Forelimb muscle (tissue), 1 donor: ENCODE data around the gene TPCN1. TPM values are rescaled to one million over a fixed set of nuclear protein-coding genes. Genes with fewer than 3 reads are reported as not detected.

Experiments
- DNase-seq: peaks from one replicate; pipeline ENCODE4 v3.0.0-alpha.2; 2013; ENCODE audit warnings: low read depth
- polyA plus RNA-seq: library from polyadenylated mRNA; unstranded; fragments of 120-200 nt; gene quantifications from one replicate; pipeline ENCODE4 v1.2.1, GENCODE V29; 2013; ENCODE audit not compliant: insufficient read length

TPCN1 gene
- polyA plus RNA-seq, 1 donor = 36.9 TPM

DNA sequence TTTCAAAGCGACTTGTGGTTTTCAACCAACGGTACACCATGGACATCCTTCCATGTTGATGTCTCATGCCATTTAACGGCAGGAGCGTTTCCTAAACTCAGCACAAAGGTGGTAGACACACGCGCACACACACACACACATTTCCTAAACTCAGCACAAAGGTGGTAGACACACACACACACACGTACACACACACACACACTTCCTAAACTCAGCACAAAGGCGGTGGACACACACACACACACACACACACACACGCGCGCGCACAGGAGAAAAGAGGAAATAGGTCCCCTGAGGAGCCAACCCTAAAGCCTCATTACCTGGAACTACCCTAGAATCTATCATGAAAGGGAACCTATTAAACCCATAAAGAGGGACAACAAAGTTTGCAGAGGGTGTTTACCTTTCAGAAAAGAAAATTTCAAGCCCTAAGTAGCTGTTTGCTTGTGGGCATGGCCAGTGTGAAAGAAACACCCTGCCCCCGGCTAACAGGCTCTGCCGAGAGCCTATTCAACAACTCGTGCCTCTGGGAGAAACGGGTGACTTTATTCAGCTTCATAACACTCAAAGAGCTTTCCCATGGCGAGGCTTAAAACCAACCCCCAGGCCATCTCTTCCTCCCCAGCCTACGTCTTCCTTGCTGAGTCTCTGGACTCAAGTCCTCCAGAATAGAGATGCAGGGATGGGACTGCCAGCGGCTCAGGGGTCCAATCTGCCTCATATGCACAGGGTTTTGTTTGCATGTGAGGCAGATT is 81.8 kb downstream of the TPCN1 start:
- no peak for DNase-seq

DNA sequence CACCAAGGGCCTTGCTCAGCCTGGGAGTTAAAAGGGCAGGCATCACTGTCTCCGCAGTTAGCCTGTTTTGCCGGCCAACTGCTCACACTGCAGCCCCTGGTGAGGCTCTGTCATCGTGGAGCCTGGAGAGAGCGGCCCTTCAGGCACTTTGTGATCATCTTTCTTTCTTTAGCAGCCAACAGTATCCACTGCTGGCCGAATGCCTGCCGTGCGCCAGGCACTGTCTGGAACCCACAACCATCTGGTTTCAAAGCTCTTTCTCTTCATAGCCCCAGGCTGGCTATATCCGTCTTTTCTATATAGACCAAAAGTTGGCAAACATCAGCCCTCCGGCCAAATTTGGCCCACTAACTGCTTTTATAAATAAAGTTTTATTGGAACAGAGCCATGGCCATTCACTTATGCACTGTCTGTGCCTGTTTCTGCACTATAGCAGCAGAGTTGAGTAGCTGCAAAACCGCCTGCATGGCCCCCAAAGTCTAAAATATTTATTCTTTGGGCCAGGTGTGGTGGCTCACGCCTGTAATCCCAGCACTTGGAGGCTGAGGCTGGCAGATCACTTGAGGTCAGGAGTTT is 84.1 kb downstream of the TPCN1 start:
- no peak for DNase-seq

DNA sequence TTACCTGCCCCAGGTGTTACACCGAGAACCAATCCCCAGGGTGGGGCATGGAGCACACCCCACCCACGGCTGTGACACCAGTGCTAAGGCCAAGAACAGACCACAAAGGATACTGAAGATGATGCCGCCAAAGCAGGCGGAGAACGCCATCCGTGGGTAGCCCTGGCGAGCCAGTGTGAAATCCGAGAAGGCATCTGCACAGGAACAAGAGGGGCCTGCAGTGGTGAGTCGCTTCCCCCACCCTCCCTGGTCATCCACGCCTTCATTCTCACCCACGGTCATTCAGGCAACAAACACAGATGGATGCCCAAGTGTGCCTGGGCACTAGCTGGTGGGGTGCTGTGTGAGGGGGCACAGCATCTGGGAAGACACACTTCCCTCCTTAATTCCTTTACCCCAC is 85.1 kb downstream of the TPCN1 start:
- no peak for DNase-seq

DNA sequence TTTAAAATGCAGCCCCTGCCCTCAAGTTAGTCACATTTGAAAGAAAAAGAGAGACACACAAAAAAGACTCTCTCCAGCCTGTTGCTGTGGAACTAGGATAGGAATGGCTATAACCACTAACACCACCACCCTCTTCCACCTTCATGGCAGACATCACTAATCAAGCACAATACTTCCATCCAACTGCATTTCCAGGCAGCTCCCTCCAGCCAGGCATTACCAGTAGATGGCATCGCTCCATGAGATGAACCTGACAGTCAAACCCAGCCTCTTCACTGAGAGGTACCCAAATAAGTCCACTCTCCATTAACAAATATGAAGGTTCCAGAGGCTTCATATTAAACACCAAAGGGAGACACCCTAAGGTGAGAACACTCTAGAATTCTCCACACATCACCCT is 89.2 kb downstream of the TPCN1 start:
- no peak for DNase-seq

DNA sequence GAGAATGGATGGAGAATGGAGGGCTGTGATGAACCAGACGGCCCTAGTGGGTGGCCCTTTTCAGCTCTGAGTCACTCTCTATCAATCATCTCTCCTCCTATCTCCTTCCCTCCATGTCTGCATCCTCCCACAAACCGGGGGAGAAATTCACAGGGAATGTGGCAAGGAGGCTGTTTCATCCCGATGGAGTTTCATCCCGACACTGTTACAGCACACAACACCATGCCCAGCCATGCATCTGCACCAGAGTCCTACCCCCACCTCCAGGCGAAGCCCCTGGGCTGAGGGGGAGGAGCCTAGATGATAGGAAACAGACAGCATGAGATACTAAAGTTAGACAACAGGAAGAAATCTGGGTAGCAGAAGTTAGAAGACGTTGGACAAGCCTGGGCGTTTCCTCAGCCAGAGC is 92.9 kb downstream of the TPCN1 start:
- DNase-seq = no peak

DNA sequence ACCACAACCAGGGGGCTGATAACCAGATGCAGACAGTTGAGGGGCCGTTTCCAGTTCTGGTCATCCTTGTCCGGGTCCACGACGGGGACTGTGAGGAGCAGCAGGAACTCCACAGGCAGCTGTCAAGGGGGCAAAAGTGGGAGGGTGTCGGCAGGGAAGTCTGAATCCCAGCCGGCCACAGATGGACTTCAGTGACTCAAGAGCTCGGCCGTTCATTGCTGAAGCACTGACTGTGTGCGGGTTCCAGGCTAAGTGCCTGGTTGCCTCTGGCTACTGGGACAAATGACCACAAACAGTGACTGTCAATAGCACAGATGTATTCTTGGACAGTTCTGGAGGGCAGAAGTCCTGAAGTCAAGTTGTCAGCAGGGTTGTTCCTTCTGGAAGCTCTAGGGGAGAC is 94.1 kb downstream of the TPCN1 start:
- no peak for DNase-seq

DNA sequence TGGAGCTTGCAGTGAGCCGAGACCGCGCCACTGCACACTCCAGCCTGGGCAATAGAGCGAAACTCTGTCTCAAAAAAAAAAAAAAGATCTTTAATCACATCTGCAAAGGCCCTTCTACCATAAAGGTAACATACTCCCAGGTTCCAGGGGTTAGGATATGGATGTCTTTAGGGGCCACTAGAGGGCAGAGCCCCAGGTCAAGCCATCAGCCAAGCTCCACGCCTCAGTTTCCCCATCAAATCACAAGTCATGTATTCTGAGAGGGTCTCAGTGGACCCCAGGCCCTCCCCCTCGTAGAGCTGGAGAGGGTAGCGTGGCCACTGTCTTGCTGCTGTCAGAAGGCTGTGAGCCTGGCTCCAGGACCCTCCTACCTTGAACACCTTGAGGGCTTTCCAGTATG is 94.9 kb downstream of the TPCN1 start:
- no peak for DNase-seq

DNA sequence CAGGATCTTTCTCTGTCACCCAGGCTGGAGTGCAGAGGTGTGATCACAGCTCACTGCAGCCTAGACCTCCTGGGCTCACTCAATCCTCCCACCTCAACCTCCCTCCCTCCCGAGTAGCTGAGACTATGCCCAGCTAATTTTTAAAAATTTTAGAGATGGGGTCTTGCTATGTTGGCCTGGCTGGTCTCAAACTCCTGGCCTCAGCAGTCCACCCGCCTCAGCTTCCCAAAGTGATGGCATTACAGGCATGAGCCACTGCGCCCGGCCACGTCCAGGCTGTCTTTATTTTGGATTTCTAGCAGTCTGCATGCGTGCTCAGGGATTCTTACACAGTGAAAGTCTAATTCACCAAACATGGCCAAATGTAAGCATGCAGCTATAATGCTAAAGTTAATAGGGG is 95.9 kb downstream of the TPCN1 start:
- no peak for DNase-seq

DNA sequence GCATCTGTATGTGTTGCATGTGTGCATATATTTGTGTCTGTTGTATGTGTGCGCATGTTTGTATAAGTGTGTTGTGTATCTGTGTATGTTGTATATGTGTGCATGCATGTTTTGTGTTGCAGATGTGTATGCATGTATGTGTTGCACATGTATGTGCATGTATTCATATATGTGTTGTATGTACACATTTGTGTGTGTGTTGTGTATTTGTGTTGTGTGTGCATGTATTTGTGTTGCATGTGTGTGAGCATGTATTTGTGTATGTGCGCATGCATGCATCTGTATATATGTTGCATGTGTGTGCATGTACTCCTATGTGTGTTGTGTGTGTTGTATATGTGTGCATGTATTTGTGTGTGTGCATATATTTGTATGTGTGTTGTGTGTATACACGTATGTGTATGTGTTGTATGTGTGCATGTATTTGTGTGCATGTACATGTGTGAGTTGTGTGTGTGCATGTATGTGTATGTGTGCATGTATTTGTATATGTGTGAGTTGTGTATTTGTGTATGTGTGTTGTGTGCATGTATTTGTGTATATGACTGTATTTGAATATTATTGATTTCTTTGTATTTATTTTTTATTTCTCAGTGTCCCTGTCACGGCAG is 96.9 kb downstream of the TPCN1 start:
- DNase-seq = no peak

DNA sequence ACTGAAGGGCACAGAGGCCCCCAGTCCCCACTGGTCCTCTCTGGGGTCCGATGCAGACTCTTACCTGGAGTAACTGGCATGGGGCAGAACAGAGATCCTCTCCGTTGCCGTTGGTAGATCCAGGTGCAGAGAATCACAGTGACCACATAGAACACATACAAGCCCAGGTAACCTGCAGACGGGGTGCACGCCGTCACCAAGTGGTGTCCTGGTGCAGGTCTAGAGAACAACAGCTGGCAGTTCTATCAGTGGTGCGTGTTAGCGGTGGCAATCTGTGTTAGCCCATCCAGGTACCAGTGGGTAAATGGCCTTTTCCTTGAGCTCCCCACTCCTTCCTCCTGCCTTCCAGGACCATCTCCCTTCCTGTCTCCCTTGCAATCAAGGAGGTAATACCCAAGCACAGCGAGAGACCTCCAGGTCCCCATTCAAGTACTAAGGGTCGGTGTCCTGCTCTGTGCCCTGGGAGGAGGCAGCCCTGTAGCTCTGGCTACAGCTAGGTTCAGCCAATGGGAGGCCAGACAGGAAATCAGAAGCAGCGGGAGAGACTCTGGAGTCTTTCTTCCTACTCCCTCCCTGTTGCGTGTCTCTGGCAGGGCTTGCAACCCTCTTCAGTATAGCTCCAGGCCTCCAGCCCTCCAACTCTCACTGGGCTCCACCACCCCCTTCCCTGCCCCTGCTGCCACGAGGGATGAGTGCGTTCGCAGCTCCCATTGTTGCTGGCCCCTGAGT is 97.8 kb downstream of the TPCN1 start:
- DNase-seq = no peak

DNA sequence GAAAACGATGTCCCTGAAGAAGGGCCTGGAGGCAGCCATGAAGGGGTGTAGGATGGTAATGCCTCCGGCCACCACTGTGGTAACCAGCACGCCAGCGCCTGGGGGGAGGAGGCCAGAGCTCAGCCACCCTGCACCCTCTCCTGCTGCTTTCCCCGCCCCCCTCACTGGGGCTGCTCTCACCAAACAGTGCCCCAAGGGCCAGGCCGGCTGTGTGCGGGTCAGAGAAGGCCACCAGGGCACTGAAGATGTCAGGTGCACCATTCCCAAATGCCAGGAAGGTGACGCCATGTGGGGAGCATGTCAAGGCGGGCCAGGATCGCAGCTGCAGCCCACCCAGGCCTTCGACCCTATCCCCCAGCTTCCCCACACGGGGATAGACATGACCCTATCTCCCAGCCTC is 99.1 kb downstream of the TPCN1 start:
- no peak for DNase-seq

DNA sequence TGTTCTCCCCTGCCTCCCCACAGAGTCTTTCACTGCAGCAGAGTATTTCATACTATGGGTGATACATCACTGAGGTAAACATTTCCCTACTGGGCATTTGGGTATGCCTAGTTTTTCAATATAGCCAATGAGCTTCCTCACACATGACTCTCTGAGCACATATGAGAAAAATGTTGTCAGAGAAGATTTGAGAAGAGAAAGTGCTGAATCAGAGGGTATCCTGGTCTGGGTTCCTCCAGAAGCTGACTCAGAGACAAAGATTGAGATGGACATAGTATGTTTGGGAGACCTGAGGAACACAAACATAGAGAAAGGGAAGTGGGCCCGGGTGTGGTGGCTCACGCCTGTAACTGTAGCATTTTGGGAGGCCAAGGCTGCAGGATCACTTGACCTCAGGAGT is 101.1 kb downstream of the TPCN1 start:
- DNase-seq = no peak

DNA sequence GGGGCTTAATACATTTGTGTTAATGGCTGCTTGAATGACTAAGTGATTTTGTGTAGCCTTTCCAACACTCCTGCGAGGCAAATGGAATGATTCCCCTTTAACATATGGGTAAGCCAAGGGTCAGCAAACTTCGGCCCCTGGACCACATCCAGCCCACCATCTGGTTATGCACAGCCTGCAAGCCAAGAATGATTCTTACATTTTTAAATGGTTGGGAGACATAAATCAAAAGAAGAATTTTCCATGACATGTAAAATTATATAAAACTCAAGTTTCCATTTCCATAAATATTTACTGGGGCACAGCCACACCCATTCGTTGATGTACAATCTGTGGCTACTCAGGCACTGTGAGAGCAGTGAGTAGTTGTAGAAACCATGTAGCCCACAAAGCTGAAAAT is 104.7 kb downstream of the TPCN1 start:
- peak; percentile 74 for DNase-seq

DNA sequence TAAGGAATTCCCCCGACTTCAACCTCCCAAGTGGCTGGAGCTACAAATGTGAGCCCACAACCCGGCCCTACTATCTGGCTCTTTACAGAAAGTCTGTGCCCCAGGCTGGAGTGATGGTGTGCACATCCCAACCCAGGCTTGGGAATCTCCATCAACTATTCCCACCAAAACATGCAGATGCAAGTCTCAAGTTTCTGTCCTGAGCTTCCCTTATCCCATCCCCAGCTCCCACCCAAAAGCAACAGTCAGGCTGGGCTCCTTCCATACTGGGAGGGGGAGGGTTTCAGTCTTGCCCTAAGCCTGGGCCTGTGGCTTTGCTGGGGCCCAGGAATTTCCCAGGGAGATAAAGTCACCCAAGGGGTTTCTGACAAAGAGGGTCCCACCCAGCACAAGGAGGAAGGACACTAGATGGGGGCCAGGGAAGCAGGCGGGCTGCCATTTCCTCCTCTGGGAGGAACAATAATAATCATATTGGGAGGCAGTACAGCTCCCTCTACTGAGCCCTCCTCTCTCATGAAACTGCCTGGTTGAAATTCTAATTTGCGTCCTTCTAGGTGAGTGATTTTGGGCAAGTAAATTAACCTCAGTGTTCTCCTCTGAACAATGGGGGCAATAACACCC is 105.6 kb downstream of the TPCN1 start:
- no peak for DNase-seq

DNA sequence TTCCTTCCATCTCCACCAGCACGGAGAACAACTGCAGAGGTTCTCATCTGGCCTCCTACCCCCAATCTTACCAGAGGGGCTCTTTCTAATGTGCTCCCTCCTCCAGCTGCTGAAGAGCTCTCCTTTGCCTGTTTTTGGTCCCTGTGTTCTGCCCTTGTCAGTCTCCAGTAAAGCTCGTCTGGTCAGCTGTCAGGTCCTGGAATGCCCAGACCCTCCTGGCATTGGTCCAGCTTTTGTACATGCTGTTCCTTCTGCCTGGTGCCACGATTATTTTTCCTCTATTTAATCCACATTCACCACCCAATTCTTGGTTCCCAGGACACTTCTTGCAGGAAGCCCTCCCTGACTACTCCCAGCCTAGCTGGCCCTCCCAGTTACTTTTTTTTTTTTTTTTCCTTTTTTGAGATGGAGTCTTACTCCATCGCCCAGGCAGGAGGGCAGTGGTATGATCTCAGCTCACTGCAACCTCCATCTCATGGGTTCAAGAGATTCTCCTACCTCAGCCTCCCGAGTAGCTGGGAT is 107.2 kb downstream of the TPCN1 start:
- no peak for DNase-seq

DNA sequence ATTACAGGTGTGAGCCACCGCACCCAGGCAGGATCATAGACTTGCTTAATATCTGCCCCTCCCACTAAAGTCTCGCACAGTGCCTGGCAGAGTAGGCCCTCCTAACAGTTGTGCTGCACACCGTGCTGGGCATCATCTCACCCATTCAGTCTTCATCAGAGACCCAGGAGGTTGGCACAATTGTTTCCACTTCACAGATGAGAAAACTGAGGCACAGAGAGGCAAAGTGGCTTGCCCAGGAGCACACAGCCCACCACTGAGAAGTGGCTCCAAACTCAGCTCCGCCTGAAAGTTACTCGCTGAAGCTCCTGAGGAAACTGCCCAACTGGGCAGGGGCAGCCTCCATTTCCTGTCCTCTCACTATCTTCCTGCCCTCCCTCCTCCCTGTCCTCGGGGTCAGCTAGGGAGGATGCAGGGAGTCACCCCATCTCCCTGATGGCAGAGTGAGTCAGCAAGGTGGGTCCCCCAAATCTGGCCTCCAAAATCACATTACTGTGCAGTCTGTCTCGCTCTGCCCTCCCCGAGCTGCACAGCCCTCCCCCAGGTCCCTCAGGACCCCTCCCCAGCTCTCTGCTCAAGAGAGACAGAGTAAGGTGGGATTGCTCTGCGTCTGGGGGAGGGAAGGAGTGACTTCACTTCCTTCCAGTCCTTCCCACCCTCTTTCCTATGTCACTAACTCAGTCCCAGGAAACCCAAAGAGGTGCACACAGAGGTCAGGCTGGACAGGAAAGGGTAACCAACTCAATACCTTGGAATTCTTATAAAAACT is 107.9 kb downstream of the TPCN1 start:
- no peak for DNase-seq

DNA sequence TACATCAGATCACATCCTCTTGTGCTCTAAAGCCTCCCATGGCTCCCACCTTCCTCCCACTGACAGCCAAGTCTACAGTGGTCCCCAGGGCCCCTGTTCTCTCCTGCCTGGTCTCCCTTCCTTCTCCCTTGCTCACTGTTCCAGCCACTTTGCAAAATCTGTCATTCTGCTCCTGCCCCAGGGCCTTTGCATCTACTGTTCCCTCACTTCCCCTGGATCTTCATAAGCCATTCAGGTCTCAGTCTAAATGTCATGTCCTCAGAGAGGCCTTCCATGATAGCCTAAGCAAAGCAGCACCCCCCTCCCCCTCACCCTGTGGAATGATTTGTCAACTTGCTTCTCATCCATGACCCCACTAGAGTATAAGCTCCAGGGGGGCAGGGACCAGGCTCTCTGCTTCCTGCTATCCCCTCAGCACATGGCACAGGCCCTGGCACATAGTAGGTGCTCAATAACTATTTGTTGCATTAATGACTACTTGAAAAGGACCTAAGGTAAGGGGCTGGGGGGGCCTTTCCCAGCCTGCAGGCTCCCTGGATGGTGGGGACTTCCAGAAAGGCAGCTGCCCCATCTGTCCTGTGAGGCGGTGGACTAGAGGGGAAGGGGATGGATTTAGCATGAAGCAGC is 108.6 kb downstream of the TPCN1 start:
- no peak for DNase-seq

DNA sequence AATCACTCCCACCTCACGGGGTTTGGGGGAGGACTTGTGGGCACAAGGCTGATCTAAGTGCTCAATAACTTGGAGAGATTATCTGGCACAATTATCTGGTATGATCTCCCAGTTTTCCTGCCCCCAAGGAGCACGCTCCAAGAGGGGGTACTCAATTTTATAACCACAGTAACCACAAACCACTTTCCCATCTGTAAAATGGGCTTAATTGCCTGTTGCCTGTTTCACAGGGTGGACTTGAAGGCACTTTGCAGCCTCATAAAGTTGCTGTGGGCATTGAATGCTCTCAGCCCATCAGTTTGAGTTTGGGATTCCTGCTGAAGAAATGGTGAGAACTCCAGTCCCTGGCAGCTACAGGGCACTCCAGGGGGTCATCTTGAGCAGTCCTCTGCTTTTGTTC is 109.2 kb downstream of the TPCN1 start:
- DNase-seq = no peak

DNA sequence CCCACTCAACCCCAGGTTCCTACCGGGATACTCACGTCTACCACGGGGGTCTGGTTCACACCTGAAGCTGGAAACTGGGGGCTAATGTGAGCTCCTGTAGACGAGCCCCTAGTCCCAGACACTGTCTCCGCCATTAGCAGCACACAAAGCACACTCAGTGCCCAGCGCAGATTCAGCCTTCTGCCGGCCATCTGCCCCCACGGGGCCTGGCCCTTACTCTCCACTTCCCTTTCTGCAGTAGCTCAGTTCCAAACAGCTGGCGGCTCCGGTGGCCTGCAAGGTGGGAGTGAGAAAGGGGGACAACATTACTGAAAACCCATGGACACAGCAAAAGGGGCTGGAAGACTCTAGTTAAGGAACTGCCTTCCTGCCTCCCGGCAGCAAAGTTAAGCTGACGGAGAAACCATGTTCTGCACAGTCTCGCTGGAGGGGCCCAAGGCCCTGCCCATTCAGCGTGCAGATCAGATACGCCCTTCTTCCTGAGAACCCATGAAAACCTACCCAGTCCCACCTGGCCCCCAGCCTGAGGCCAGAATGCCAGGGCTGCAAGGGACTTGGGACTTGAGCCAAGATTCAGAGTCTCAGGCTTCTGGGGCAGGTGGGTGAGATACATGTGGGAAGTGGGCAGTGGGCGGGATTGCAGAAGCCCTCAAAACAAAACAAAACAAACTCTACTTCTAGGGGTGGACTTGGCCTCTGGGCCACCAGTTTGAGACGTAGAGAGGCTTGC is 111.6 kb downstream of the TPCN1 start:
- no peak for DNase-seq

DNA sequence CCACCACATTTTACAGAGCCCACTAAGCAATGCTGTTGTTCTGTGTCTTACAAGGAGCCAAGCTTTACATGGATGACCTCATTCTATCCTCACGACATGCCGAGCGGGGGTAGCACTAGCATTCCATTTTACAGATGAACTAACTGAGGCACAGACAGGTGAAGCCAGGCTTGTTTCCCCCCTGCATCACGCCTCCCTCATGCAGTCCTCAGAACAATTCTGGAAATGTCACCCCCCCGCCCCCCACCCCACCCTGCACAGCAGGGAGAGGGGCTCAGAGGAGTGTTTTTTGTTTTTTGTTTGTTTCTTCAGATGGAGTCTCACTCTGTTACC is 112.1 kb downstream of the TPCN1 start:
- no peak for DNase-seq
